GM12878 (cell line): Measurements from ENCODE around the gene CHRNE. TPM values are rescaled to one million over a fixed set of nuclear protein-coding genes. Genes with fewer than 3 reads are reported as not detected.
A peak's percentile ranks its signal among the peaks of the same experiment; 100 is the strongest.

Experiments used
- ASH2L ChIP-seq: fragments of 300-600, 200-600 bp; sonication (generic); IDR thresholded peaks from 2 replicates; pipeline ENCODE4 v1.6.1; 2017; ENCODE audit warnings: low read depth, mild to moderate bottlenecking, borderline replicate concordance
- ATF2 ChIP-seq: IDR thresholded peaks from 2 replicates; pipeline ENCODE4 v1.6.1; 2012; ENCODE audit warnings: low read length, inconsistent platforms
- CBX3 ChIP-seq: fragments of 200-600 bp; sonication (generic); IDR thresholded peaks from 2 replicates; pipeline ENCODE4 v1.6.1; 2016; ENCODE audit warnings: low read depth, borderline replicate concordance
- CHD2 ChIP-seq: IDR thresholded peaks from 2 replicates; pipeline ENCODE4 v1.6.1; 2011; ENCODE audit warnings: low read depth, low read length, improper control_type of control experiment, borderline replicate concordance
- HDAC6 ChIP-seq: fragments of 200-600 bp; sonication (generic); IDR thresholded peaks from one replicate; pipeline ENCODE4 v1.8.0; 2017; ENCODE audit warnings: antibody characterized with exemption; ENCODE audit not compliant: unreplicated experiment
- HSF1 ChIP-seq: fragments of 150-350 bp; IDR thresholded peaks from 2 replicates; pipeline ENCODE4 v1.6.1; 2014; ENCODE audit warnings: mild to moderate bottlenecking, low read depth, low read length
- IKZF1 ChIP-seq: fragments of 450-650 bp; conservative IDR thresholded peaks from 2 replicates; pipeline ENCODE4 v1.6.1; 2017; ENCODE audit warnings: antibody characterized with exemption, mild to moderate bottlenecking
- NFXL1 ChIP-seq: fragments of 450-650 bp; IDR thresholded peaks from 2 replicates; pipeline ENCODE4 v1.6.1; 2017; ENCODE audit warnings: antibody characterized with exemption, mild to moderate bottlenecking, borderline replicate concordance
- NFYB ChIP-seq: IDR thresholded peaks from 2 replicates; pipeline ENCODE4 v1.6.1; 2011; ENCODE audit warnings: low read depth, mild to moderate bottlenecking, low read length, improper control_type of control experiment, moderate library complexity; ENCODE audit not compliant: insufficient read depth
- NR2C1 ChIP-seq: fragments of 450-650 bp; IDR thresholded peaks from 2 replicates; pipeline ENCODE4 v1.6.1; 2017; ENCODE audit warnings: antibody characterized with exemption, mild to moderate bottlenecking, moderate library complexity
- POU2F2 ChIP-seq: IDR thresholded peaks from 3 replicates; pipeline ENCODE4 v1.6.1; 2011; ENCODE audit warnings: low read depth, mild to moderate bottlenecking, low read length, borderline replicate concordance
- RAD51 ChIP-seq: fragments of 450-650 bp; IDR thresholded peaks from 2 replicates; pipeline ENCODE4 v1.6.1; 2016; ENCODE audit warnings: moderate library complexity, mild to moderate bottlenecking, inconsistent platforms
- REST ChIP-seq: IDR thresholded peaks from 2 replicates; pipeline ENCODE4 v1.6.1; 2012; ENCODE audit warnings: mild to moderate bottlenecking, low read depth, low read length
- SMAD1 ChIP-seq: fragments of 450-650 bp; IDR thresholded peaks from 2 replicates; pipeline ENCODE4 v1.6.1; 2018; ENCODE audit warnings: mild to moderate bottlenecking, low read depth; ENCODE audit not compliant: partially characterized antibody
- SMARCA5 ChIP-seq: fragments of 450-650 bp; IDR thresholded peaks from 2 replicates; pipeline ENCODE4 v1.6.1; 2017; ENCODE audit warnings: mild to moderate bottlenecking
- SP1 ChIP-seq: IDR thresholded peaks from one replicate; pipeline ENCODE4 v1.6.1; 2011; ENCODE audit warnings: low read depth, low read length
- STAT3 ChIP-seq: IDR thresholded peaks from 2 replicates; pipeline ENCODE4 v1.6.1; 2011; ENCODE audit warnings: low read depth, low read length, improper control_type of control experiment
- TBL1XR1 ChIP-seq: IDR thresholded peaks from 2 replicates; pipeline ENCODE4 v1.6.1; 2012; ENCODE audit warnings: low read depth, low read length, improper control_type of control experiment
- TCF7 ChIP-seq: IDR thresholded peaks from 2 replicates; pipeline ENCODE4 v1.6.1; 2014; ENCODE audit warnings: antibody characterized with exemption, borderline replicate concordance
- USF1 ChIP-seq: IDR thresholded peaks from 2 replicates; pipeline ENCODE4 v1.6.1; 2011; ENCODE audit warnings: borderline replicate concordance, low read depth, mild to moderate bottlenecking, moderate library complexity, mixed read lengths, low read length; ENCODE audit not compliant: insufficient read depth; ENCODE audit errors: extremely low read length
- ZBTB33 ChIP-seq: fragments of 450-650 bp; IDR thresholded peaks from 2 replicates; pipeline ENCODE4 v1.6.1; 2017; ENCODE audit warnings: mild to moderate bottlenecking
- ZNF24 ChIP-seq: fragments of 450-650 bp; IDR thresholded peaks from 2 replicates; pipeline ENCODE4 v1.6.1; 2017; ENCODE audit warnings: antibody characterized with exemption, mild to moderate bottlenecking
- polyA plus RNA-seq, 11 experiments: library from polyadenylated mRNA; depleted of rRNA in 4 of 11; unstranded in 6 of 11; stranded (reverse) in 5 of 11; fragments of >200 nt; fragmentation: Nextera tagmentation in 4 of 11; fragmentation: Illumina TruSeq in 1 of 11; extraction: Ambion mirVana in 4 of 11; extraction: Trizol in 1 of 11; gene quantifications; 1 replicate in 1 of 11; 2 replicates in 10 of 11; pipeline versions ENCODE4 v1.2.1 to v1.2.3, GENCODE V29; 2011 to 2016; ENCODE audit warnings: inconsistent platforms in 2 of 11, missing spikeins in 2 of 11, low read depth in 1 of 11
- total RNA-seq, 4 experiments: library from RNA; depleted of rRNA in 3 of 4; stranded (reverse); fragments of >200 nt in 3 of 4; fragmentation: Illumina TruSeq in 1 of 4; extraction: Trizol in 1 of 4; gene quantifications; 2 replicates each; pipeline versions ENCODE4 v1.2.1 to v1.2.3, GENCODE V29; 2013 to 2021

CHRNE gene
- total and polyA plus RNA-seq, 10 of the 15 experiments (the other 5 are each of a cell fraction or from before 2014, with no cell fraction given), result 0.05 to 0.11 (median 0.08) TPM; not detected in 6

DNA sequence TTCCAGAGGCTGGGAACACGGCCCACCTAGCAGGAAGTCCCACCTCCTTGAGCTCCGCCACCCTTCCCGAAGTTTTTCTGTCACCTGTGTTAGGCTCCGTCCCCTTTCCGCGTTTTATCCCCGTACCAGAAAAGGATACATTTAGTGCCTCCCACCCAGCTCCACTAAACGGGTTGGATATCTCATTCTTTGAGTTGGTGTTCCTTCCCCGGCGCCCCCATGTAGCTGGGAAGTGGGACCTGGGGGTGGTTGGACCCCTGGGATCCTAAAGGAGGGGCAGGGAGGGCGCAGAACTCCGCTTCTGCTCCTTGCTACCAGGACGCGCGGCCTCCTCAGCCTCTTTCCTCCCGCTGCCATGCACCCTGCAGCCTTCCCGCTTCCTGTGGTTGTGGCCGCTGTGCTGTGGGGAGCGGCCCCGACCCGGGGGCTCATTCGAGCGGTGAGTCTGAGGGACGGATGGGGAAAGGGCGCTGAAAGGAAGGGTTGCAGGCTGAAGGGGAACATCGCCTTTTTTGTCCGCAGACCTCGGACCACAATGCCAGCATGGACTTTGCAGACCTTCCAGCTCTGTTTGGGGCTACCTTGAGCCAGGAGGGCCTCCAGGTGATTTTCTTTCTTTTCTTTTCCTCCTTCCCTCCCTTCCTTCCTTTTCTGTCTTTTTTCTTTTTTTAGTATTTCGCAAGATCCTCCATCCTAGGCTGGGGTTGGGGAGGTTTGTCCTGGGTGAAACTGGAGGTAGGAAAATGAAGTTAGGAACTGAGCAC is 37.8 kb upstream of the CHRNE start (continued):
- no peak for TF ChIP-seq REST
- TF ChIP-seq SMARCA5, result no peak; the same call in 1 of the 2 replicates
- no peak for TF ChIP-seq NFYB
- TF ChIP-seq STAT3, result no peak
- TF ChIP-seq ZNF24, result no peak
- no peak for TF ChIP-seq TBL1XR1
- TF ChIP-seq CHD2, result no peak
- TF ChIP-seq IKZF1, result peak; percentile 53
- TF ChIP-seq NFXL1, result no peak
- TF ChIP-seq POU2F2, result peak; percentile 58; the same call in 2 of the 3 replicates
- no peak for TF ChIP-seq USF1
- no peak for TF ChIP-seq HSF1
- TF ChIP-seq CBX3, result no peak
- TF ChIP-seq SP1, result no peak
- no peak for TF ChIP-seq ZBTB33
- no peak for TF ChIP-seq TCF7
- TF ChIP-seq ASH2L, result no peak
- TF ChIP-seq ATF2, result no peak
- TF ChIP-seq HDAC6, result no peak
- no peak for TF ChIP-seq NR2C1
- TF ChIP-seq SMAD1, result no peak
- TF ChIP-seq RAD51, result no peak
